Activated CD8-positive, alpha-beta memory T cell treated with anti-CD3 and anti-CD28 coated beads for 36 hours (primary cell): ENCODE data around the gene SH3YL1. TPM values are rescaled to one million over a fixed set of nuclear protein-coding genes. Genes with fewer than 3 reads are reported as not detected.

Experiments
- total RNA-seq, 2 experiments: library from RNA; stranded (reverse); gene quantifications; one replicate each; pipeline ENCODE4 v1.2.3, GENCODE V29; 2021

The SH3YL1 gene
- total RNA-seq, 2 experiments from 2014 or later: 16.4 to 17.1 TPM

Other genes starting within 250 kb of the SH3YL1 start
- gene FAM110C, start 217.5 kb downstream of the SH3YL1 start, total RNA-seq: under 1 TPM; 0.15 to 0.40 TPM
- gene ACP1, start 915 bp upstream of the SH3YL1 start, total RNA-seq: 100 to 1,000 TPM; 152 to 160 TPM
- not detected for gene ALKAL2, start 24.1 kb upstream of the SH3YL1 start, total RNA-seq